Fibroblast of lung (primary cell): Measurements from ENCODE around the gene FILIP1L. TPM values are rescaled to one million over a fixed set of nuclear protein-coding genes. Genes with fewer than 3 reads are reported as not detected.

Experiments
- DNase-seq, 2 donors: peaks; one replicate each; pipeline versions ENCODE4 v3.0.0 to v3.0.0-alpha.2; 2010; ENCODE audit warnings: low read depth in 2 of 2
- H2AFZ ChIP-seq: 2 replicates; pipeline ENCODE4 v1.5.1; 2012; ENCODE audit warnings: low read length, control low read depth, inconsistent platforms
- H3K27ac ChIP-seq: 2 replicates; pipeline ENCODE4 v1.5.1; 2011; ENCODE audit warnings: low read length, control low read depth; ENCODE audit not compliant: insufficient read depth
- H3K27me3 ChIP-seq: 2 replicates; pipeline ENCODE4 v1.5.1; 2011; ENCODE audit warnings: mild to moderate bottlenecking, low read length; ENCODE audit not compliant: control insufficient read depth, insufficient read depth
- H3K36me3 ChIP-seq: 2 replicates; pipeline ENCODE4 v1.5.1; 2011; ENCODE audit warnings: low read length; ENCODE audit not compliant: control insufficient read depth, insufficient read depth
- H3K4me1 ChIP-seq: 2 replicates; pipeline ENCODE4 v1.5.1; 2011; ENCODE audit warnings: low read length; ENCODE audit not compliant: control insufficient read depth, insufficient read depth; ENCODE audit errors: extremely low read depth
- H3K4me2 ChIP-seq: 2 replicates; pipeline ENCODE4 v1.5.1; 2011; ENCODE audit warnings: low read length, control low read depth; ENCODE audit not compliant: insufficient read depth; ENCODE audit errors: extremely low read depth
- H3K4me3 ChIP-seq, 4 experiments: fragments of 200-600 bp in 1 of 4; sonication (generic) in 1 of 4; replicated peaks in 1 of 4; 2 replicates each; pipeline ENCODE4 v1.5.1; 2011 to 2016; ENCODE audit warnings: low read length in 4 of 4, low read depth in 3 of 4, mild to moderate bottlenecking in 3 of 4, control low read depth in 2 of 4, inconsistent platforms in 1 of 4, mixed read lengths in 1 of 4; ENCODE audit not compliant: insufficient read depth in 1 of 4; ENCODE audit errors: control extremely low read depth in 1 of 4
- H3K79me2 ChIP-seq: 2 replicates; pipeline ENCODE4 v1.5.1; 2012; ENCODE audit warnings: mild to moderate bottlenecking, low read length, inconsistent platforms; ENCODE audit not compliant: control insufficient read depth, insufficient read depth
- H3K9ac ChIP-seq: 2 replicates; pipeline ENCODE4 v1.5.1; 2011; ENCODE audit warnings: mild to moderate bottlenecking, low read length, control low read depth; ENCODE audit not compliant: insufficient read depth
- H3K9me3 ChIP-seq: 2 replicates; pipeline ENCODE4 v1.5.1; 2012; ENCODE audit warnings: low read depth, low read length; ENCODE audit not compliant: control insufficient read depth, insufficient read depth
- H4K20me1 ChIP-seq: 2 replicates; pipeline ENCODE4 v1.5.1; 2011; ENCODE audit warnings: low read length; ENCODE audit not compliant: control insufficient read depth, insufficient read depth; ENCODE audit errors: extremely low read depth
- EZH2 ChIP-seq: IDR thresholded peaks from 2 replicates; pipeline ENCODE4 v1.5.1; 2012; ENCODE audit warnings: low read length, control low read depth, mild to moderate bottlenecking; ENCODE audit errors: missing control alignments
- polyA plus RNA-seq, 2 donors: library from polyadenylated mRNA; depleted of rRNA in 1 of 2; stranded (reverse) in 1 of 2; unstranded in 1 of 2; fragments of >200 nt; gene quantifications; 2 replicates each; pipeline ENCODE4 v1.2.1, GENCODE V29; 2011 to 2012; ENCODE audit warnings: missing spikeins in 1 of 2
- total RNA-seq: library from RNA; depleted of rRNA; stranded (reverse); fragments of >200 nt; gene quantifications from 2 replicates; pipeline ENCODE4 v1.2.1, GENCODE V29; 2014
- TF ChIP-seq, protein P1 (sequence below), 2 donors: IDR thresholded peaks in 1 of 2; conservative IDR thresholded peaks in 1 of 2; 1 replicate in 1 of 2; 2 replicates in 1 of 2; pipeline ENCODE4 v1.5.1; 2011 to 2012; ENCODE audit warnings: low read length in 2 of 2, control low read depth in 1 of 2, inconsistent platforms in 1 of 2, low read depth in 1 of 2, mild to moderate bottlenecking in 1 of 2

Gene FILIP1L
- total and polyA plus RNA-seq, 2 donors (not counting 1 experiment from before 2014, with no cell fraction given): 92.8 to 126 TPM

DNA sequence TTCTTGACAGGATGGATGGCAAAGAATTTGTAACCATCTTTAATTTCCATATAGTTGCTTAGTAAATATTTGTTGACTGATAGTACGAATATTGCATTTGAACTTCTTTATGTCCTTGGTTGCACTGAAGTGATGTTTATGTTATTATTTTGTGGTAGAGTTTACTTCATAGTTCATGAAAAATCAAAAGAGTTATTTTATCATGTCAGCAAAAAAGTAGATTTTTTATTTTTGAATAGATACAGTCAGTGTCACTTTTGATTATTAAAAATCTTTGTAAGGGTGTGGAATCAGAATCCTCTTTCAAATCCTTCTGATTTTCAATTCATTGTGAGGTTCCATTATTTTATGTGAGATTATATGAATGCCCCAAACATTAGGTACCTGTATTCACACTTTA, 35.0 kb downstream of the FILIP1L start:
- Histone ChIP-seq H3K4me3 (no peak overlapping the region), H2AFZ (no peak overlapping the region), H4K20me1 (no peaks in the 10 kb centered on the region), H3K27me3 (no peaks in the 10 kb centered on the region), H3K9ac (no peak overlapping the region), H3K4me1 (peaks cover 11% of the 10 kb centered on the region), H3K4me2 (no peak overlapping the region), H3K9me3 (no peaks in the 10 kb centered on the region), H3K36me3 (no peaks in the 10 kb centered on the region), H3K79me2 (no peaks in the 10 kb centered on the region), H3K27ac (no peak overlapping the region)
- DNase-seq: no peak
- TF ChIP-seq, protein P1, sequence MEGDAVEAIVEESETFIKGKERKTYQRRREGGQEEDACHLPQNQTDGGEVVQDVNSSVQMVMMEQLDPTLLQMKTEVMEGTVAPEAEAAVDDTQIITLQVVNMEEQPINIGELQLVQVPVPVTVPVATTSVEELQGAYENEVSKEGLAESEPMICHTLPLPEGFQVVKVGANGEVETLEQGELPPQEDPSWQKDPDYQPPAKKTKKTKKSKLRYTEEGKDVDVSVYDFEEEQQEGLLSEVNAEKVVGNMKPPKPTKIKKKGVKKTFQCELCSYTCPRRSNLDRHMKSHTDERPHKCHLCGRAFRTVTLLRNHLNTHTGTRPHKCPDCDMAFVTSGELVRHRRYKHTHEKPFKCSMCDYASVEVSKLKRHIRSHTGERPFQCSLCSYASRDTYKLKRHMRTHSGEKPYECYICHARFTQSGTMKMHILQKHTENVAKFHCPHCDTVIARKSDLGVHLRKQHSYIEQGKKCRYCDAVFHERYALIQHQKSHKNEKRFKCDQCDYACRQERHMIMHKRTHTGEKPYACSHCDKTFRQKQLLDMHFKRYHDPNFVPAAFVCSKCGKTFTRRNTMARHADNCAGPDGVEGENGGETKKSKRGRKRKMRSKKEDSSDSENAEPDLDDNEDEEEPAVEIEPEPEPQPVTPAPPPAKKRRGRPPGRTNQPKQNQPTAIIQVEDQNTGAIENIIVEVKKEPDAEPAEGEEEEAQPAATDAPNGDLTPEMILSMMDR (conservative IDR thresholded peaks at IDR 0.05 in 1 of 2, IDR thresholded peaks at IDR 0.05 in 1 of 2; ENCODE audit: low read depth in 1 of 2, low read length in 2 of 2): no peak
- no peak for TF ChIP-seq EZH2

GRCh38 chr3:100076731-100077529, 37.4 kb downstream of the FILIP1L start:
- H3K4me3 ChIP-seq: no peak overlapping the region
- peak overlapping the region; percentile 59 for H3K4me2 ChIP-seq
- no peak for DNase-seq
- H2AFZ ChIP-seq: peak overlapping the region; percentile 66
- no peaks in the 10 kb centered on the region for H3K36me3 ChIP-seq
- no peak overlapping the region for H3K9ac ChIP-seq
- H3K4me1 ChIP-seq: peaks cover 13% of the 10 kb centered on the region
- H4K20me1 ChIP-seq: no peaks in the 10 kb centered on the region
- TF ChIP-seq, protein P1 (conservative IDR thresholded peaks at IDR 0.05 in 1 of 2, IDR thresholded peaks at IDR 0.05 in 1 of 2; ENCODE audit: low read depth in 1 of 2, low read length in 2 of 2): no peak
- no peak for TF ChIP-seq EZH2
- H3K9me3 ChIP-seq: no peaks in the 10 kb centered on the region
- no peaks in the 10 kb centered on the region for H3K27me3 ChIP-seq
- peak overlapping the region; percentile 31 for H3K27ac ChIP-seq
- H3K79me2 ChIP-seq: no peaks in the 10 kb centered on the region

GRCh38 chr3:100075851-100076730, 38.2 kb downstream of the FILIP1L start:
- Histone ChIP-seq H3K79me2 (no peaks in the 10 kb centered on the region), H3K36me3 (no peaks in the 10 kb centered on the region), H3K27me3 (no peaks in the 10 kb centered on the region), H3K9ac (no peak overlapping the region), H3K4me2 (no peak overlapping the region), H3K27ac (peak overlapping the region; percentile 31), H3K4me1 (peaks cover 13% of the 10 kb centered on the region), H3K4me3 (no peak overlapping the region), H4K20me1 (no peaks in the 10 kb centered on the region), H2AFZ (no peak overlapping the region), H3K9me3 (no peaks in the 10 kb centered on the region)
- DNase-seq: no peak
- TF ChIP-seq, protein P1 (conservative IDR thresholded peaks at IDR 0.05 in 1 of 2, IDR thresholded peaks at IDR 0.05 in 1 of 2; ENCODE audit: low read depth in 1 of 2, low read length in 2 of 2): no peak
- TF ChIP-seq EZH2: no peak
